DMS153 treated with DMSO at 0.1 percent for 48 hours (cell line): Measurements from ENCODE around the gene NNAT.
"Not testable (repeated sequence)": the region's sequence is repeated elsewhere in the genome, so short reads cannot be mapped to it uniquely, and the experiment has no call there.

ENCODE experiments used
- DNase-seq: peaks from one replicate; lab custom pipeline; 2025; ENCODE audit not compliant: unreplicated experiment; lab: John Stamatoyannopoulos, UW

NNAT gene

GRCh38 chr20:37539424-37539823, 18.4 kb downstream of the NNAT start:
- DNase-seq: no peak

DNA sequence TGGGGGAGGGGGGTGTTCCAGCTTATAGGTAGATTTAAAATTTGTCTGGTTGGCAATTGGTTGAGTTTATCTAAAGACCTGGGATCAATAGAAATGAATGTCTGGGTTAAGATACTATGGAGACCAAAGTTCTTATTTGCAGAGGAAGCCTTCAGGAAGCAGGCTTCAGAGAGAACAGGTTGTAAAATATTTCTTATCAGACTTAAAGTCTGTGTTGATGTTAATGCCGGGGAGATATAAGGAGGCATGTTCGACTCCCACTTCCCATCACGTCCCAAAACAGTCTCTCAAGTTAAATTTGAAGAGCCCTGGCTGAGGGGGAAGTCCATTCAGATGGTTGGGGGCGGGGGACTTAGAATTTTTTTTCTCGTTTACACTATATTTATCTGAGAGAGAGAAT, 19.0 kb downstream of the NNAT start:
- DNase-seq: no peak

DNA sequence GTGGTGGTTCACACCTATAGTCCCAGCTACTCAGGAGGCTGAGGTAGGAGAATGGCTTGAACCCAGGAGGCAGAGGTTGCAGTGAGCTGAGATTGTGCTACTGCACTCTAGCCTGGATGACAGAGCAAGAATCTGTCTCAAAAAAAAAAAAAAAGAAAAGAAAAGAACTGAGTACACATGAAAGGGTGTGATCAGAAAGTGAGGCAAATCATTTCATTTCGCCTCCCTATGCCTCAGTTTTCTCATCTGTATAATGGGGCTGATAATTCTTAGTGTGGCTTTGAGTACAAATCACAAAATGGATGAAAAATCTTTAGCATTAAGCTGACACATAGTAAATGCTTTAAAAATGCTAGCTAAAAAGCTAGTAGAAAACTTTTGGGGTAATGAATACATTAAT, 19.8 kb downstream of the NNAT start:
- not testable (repeated sequence) for DNase-seq

- no peak for DNase-seq
Observed at GRCh38 chr20:37541326-37541725, 20.3 kb downstream of the NNAT start.

DNA sequence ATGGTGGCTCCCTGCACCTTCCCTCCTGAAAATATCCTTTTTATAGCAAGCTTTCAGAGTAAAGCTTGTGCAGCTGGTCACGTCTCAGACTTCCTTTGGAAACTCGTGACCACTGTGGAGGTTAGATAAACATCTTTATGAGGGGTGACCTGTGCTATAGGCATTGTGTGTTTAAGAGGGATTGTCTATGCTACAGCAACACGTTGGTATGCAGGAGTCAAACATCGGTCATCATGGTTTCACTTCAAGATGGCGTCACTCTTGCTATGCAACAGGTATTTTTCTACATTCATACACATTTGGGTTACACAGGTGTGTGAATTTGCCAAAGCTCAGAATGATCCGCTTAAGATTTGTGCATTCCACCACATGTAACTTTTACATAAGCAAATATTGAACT, 21.2 kb downstream of the NNAT start:
- no peak for DNase-seq

GRCh38 chr20:37543828-37544227, 22.8 kb downstream of the NNAT start:
- DNase-seq: no peak

DNA sequence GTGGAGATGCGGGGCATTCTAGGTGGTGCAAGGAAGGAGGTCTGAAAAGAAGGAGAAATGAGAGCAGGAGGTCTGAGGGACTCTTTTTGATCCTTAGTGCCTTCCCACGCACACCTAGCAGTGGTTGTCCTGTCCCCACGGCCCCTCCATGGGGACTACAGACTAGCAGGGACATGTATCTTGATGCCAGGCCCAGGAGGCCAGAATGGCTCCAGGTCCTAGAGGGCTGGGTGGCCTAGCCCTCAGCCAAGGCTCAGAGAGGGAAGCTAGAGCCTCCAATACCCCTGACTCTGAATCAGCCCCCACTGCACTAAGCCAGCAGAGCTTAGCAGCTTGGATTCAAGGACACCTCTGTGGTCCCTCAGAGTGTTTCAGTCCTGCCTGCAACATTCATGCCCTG, 23.3 kb downstream of the NNAT start:
- DNase-seq: no peak

DNA sequence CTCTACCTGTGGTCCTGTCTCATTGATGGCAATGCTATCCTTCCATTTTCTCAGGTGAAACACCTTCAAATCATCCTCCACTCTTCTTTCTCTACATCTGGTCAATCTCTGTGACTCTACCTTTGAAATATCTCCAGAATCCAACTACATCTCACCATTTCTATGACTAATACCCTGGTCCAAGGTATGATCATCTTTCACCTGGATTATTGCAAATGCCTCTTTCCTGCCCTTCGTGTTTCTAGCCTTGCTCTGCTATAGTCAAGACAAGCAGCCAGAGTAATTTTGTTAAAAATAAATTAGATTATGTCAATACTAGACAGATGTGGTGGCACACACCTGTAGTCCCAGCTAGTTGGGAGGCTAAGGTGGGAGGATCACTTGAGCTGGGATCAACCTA, 24.5 kb downstream of the NNAT start:
- DNase-seq: no peak

DNA sequence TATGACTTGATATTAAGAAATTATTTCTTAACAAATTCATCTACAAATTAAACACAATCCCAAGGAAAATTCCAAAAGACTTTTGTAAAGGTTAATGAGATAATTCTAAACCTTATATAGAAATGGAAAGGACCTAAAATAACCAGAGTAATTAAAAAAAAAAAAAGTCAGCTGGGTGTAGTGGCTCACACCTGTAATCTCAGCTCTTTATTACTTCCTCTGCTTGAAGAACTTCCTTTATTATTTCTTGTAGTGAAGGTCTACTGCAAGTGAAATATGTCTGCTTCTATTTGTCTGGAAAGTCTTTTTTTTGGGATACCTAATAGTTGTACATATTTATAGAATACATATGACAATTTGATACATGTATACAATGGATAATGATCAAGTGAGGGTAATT, 26.9 kb downstream of the NNAT start:
- no peak for DNase-seq

DNA sequence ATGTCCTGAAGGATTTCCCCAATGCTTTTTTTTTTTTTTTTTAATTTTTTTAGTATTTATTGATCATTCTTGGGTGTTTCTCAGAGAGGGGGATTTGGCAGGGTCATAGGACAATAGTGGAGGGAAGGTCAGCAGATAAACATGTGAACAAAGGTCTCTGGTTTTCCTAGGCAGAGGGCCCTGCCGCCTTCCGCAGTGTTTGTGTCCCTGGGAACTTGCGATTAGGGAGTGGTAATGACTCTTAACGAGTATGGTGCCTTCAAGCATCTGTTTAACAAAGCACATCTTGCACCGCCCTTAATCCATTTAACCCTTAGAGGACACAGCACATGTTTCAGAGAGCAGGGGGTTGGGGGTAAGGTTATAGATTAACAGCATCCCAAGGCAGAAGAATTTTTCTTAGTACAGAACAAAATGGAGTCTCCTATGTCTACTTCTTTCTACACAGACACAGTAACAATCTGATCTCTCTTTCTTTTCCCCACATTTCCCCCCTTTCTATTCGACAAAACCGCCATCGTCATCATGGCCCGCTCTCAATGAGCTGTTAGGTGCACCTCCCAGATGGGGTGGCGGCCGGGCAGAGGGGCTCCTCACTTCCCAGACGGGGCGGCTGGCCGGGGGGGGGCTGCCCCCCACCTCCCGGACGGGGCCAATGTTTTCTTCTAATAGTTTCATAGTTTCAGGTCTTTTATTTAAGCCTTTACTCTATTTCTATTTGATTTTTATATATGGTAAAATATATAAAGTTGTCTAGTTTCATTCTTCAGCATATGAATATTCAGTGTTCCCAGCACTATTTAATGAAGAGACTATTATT, 29.3 kb downstream of the NNAT start:
- DNase-seq: not testable (repeated sequence)

- DNase-seq: not testable (repeated sequence)
Observed at GRCh38 chr20:37551660-37552059, 30.6 kb downstream of the NNAT start.

GRCh38 chr20:37552415-37552814, 31.4 kb downstream of the NNAT start:
- no peak for DNase-seq

GRCh38 chr20:37554721-37555298, 33.8 kb downstream of the NNAT start:
- not testable (repeated sequence) for DNase-seq

DNA sequence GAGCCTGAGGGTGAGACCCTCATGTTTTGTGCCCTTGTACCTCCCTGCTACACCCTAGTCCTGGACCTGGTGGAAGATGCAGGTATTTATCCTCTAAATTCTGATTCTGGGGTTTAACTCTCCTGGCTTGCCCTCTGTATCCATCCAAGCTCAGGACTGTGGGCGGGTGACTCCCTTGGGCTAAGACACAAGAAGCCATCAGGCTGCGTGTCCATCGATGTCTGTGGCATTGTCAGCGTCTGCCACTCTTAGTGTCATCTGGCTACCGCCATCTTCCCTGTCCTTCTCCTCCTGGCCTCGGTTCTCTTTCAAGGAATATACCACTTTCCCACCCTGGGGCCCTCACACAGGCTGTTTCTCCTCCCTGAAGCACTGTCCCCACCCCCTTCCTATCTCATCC, 35.5 kb downstream of the NNAT start:
- no peak for DNase-seq

- no peak for DNase-seq
Observed at GRCh38 chr20:37558306-37558705, 37.3 kb downstream of the NNAT start.

GRCh38 chr20:37558779-37559178, 37.7 kb downstream of the NNAT start:
- no peak for DNase-seq

DNA sequence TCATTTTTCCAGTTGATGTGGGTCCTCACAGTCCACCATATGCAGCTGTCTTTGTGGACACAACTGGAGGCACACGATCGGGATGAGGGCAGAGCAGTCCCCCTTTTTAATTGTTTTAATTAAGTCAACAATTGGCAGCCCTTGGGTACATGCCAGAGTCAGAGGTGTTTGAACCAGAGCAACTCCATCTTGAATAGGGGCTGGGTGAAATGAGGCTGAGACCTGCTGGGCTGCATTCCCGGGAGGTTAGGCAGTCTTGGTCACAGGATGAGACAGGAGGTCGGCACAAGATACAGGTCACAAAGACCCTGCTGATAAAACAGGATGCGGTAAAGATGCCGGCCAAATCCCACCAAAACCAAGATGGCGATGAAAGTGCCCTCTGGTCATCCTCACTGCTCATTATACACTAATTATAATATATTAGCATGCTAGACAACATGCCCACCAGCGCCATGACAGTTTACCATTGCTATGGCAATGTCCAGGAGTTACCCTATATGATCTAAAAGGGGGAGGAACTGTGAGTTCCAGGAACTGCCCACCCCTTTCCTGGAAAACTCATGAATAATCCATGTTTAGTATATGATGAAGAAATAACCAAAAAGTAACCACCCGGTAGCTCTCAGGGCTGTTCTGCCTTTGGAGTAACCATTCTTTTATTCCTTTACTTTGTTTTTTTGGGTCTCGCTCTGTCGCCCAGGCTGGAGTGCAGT, 38.4 kb downstream of the NNAT start:
- no peak for DNase-seq

GRCh38 chr20:37560629-37561028, 39.6 kb downstream of the NNAT start:
- DNase-seq: no peak

DNA sequence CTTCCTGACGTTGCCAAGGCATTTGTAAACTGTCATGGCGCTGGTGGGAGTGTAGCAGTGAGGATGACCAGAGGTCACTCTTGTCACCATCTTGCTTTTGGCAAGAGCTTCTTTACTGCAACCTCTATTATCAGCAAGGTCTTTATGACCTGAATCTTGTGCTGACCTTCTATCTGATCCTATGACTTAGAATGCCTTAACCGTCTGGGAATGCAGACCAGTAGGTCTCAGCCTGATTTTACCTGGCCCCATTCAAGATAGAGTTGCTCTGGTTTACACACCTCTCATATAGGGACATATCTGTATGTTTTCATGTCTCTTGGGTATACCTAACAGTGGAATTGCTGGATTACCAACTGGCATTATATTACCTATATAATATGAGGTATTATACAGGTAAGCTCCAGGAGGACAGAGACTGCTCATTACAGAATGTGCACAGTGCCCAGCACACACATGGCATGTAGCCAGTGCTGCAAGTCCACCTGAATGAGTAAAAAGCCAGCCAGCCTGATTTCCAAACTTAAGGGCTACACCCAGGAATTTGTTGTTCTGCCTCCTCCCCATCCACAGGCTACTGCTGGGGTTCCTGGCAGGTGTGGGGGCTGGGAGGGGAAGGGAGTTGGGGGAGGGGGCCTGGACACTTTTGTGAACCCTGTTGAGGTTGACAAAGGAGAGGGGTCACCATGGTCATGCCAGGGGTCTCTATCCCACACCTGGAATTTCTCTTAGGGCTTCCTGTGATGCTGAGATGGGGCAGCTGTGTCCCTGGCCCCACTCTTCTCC, 41.8 kb downstream of the NNAT start:
- DNase-seq: no peak

GRCh38 chr20:37564016-37564387, 43.0 kb downstream of the NNAT start:
- DNase-seq: no peak

GRCh38 chr20:37564388-37565133, 43.5 kb downstream of the NNAT start:
- peak; percentile 55 for DNase-seq
